GM19328 (cell line): ENCODE results near the gene GOT1.

Experiments
- ATAC-seq: cut with Tn5 transposase; IDR thresholded peaks from one replicate; pipeline ENCODE4 v1.9.1; 2021; ENCODE audit warnings: mild to moderate bottlenecking, moderate library complexity; ENCODE audit not compliant: unreplicated experiment

Gene GOT1

DNA sequence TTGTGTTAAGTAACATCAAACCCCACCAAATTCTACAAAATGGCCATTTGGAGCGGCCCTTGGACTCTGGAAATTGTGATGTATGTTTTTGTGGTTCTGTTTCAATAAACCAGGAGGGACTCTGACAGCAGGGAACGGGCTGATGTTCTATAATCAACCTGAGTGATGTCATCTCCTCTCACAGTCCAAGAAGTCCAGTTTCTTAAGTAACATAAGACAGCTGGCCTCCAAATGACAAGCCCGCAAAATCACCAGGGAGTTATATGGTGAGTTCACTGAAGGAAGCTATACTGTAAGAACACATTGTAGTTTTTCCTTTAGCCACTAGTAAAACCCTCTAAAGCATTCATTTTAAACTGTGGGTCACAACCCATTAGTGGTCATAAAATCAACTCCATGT, 34.0 kb downstream of the GOT1 start:
- no peak for ATAC-seq

GRCh38 chr10:99395750-99396445, 34.5 kb downstream of the GOT1 start:
- ATAC-seq, result no peak

- no peak for ATAC-seq
Observed at GRCh38 chr10:99394761-99395386, 35.5 kb downstream of the GOT1 start.

DNA sequence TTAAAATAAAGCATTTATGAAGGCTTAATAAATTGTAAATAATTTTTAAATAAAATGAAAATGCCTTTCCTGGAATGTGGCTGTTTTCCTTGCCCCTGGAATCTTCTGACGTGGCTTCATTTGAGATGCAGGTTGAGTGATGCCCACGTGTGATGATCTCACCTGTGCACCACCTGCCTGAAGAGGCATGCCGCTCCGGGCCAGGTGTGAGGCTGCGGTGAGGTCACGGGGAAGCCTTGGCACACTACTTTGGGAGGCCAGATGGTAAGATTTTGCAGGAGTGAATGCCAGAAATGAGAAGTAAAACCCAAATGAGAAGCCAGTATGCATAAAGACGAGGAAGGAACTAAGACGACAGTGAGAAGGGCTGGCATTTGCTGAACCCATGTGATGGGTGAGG, 36.2 kb downstream of the GOT1 start:
- no peak for ATAC-seq

GRCh38 chr10:99393683-99394082, 36.7 kb downstream of the GOT1 start:
- no peak for ATAC-seq

- no peak for ATAC-seq
Observed at GRCh38 chr10:99393036-99393435, 37.4 kb downstream of the GOT1 start.

DNA sequence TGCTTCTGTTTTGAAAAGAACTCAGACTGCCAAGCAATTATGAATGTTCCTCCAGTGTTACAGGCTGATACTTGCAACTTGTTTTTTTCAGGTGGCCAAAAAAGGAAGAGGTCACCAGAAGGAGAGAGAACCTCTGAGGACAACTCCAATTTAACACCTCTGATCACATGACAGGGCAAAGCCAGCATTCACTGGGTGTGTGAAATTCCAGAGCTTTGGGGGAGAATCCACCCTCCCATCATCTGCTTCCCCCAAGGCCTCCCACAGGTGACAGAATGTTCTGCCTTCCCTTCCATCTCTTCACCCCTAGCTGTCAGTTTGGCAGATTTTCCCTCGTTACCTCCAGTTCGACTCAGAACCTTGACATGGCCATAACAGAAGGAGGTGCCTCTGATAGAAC, 39.1 kb downstream of the GOT1 start:
- ATAC-seq, result no peak

DNA sequence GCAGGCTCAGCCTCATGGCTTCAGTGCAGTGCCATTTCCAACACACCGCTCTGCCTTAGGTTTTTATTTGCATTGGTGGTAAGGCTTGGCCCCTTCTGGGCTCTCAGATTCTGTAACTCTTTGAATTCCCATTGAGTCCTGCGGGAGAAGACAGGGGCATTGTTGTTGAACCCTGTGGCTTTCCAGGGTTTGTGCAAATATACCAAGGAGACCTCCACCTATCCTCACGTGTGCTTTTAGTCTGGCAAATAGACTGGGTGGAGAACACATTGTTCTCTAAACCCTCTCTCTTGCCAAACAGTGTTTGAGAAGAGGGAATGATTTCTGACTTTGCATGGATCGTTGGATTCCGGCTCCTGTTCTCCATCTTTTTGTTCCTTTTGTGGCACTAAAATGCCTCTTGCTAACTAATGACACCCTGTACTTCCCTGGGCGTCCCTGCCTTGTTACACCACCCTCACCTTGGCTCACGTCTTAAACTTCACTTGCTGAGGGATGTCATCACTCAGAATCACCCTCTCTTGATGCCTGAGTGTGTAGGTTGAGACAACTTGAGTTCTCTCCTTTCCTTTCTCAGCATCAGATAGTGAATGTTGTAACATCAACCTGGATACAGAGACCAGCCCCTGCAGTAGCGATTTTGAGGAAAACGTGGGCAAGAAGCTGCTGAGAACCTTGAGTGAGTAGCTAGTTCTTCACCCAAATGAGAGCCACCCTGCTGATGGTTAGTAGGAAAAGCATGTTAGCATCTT, 40.5 kb downstream of the GOT1 start:
- ATAC-seq, result no peak

DNA sequence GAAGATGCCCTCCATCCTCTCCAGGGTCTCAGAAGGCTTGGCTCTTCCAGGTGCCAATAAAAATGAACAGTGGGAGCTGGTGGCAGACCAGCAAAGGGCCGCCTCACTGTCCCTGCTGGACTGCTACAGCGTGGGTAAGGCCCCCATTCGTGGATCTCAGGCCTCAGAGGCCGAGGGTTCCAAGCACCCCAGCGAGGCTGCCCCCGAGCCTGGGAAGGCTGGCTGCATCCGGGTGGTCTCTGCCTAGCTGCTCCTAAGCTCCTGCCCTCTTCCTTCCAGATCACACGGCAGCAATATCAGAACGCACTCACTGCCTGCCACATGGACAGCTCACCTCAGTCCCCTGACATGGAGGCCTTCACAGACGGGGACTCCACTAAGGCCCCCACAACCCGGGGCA, 42.9 kb downstream of the GOT1 start:
- ATAC-seq, result no peak

DNA sequence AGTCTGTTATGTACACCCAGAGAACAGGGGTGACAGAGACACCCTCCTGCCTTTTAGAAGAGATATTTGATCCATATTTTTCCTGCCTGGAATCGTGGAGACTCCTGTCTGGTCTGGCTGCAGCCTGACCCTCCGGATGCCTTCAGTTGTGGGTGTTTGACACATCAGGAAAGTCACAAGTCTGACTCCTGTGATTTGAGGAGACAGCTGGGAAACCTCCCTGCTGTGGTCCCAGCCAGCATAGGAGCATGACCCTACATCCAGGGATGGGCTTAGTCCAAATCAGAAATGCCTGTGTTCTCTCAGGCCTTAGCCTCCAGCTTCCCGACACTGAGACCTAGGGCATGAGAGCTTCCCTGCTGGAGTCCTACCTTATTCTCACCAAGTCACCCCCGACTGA, 43.4 kb downstream of the GOT1 start:
- ATAC-seq, result no peak

DNA sequence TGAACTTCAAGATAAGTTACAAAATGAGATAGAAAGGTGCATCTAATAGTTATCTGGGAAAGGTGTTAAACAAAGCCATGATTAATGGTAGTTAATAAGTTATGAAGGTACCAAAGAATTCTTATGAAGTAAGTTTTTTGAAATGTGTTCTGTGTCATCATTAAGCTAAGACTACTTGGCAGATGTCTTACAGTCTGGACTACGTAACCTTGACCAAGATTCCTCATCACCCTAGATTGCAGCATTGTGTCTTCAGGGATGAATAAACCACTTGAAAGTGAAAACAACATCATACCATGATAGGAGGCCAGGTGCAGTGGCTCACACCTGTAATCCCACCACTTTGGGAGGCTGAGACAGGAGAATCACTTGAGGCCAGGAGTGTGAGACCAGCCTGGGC, 48.2 kb downstream of the GOT1 start:
- no peak for ATAC-seq

GRCh38 chr10:99375426-99375825, 55.0 kb downstream of the GOT1 start:
- no peak for ATAC-seq

- no peak for ATAC-seq
Observed at GRCh38 chr10:99374972-99375371, 55.5 kb downstream of the GOT1 start.

DNA sequence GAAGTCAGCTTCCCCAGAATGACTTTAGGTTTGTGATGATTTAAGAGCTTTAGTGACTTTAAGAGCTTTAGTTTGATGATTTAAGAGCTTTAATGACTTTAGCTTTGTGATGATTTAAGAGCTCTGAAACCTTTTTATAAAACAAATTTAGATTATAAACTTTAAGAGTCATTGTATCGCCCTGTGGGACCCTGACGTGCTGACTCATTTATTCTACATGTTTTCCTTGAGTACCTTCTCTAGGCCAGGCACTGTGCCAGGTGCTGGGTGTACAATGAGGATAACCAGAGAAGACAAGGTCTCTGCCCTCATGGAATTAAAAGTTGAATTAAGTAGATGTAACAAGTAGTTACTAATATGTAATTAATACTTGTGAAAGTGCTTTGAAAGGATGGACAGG, 55.9 kb downstream of the GOT1 start:
- ATAC-seq, result no peak

DNA sequence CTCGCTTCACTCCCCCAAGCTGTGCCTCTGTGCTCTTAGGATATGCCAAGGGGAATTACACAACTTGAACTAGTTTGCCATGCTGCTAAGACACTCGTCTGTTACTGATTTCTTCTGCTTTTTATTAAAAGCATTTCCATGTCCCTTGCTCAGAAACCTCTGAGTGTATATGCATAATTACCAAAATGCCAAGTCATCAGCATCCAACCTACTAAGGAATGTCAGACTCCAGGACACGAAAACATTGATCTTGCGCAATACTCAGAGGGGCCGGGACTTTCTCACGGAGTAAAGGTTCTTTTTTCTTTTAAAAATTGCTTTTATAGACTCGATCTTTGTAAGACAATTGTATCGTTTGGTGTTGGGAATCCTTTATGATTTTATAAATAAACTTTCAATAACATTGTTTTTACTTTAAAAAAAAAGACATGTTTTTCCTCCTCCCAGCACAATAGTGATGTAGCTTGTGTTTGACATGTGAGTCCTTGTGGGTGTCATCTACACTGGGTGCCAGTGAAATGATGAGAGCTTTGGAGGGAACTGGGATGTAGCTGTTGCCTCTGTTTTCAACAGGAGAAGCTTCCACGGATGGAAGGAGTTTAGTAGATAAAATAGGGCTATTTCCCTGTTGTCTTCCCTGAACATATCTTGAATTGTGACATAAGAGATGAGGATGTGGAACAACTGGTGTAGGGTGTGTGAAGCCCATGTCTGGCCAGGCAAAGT, 57.7 kb downstream of the GOT1 start:
- ATAC-seq, result no peak

- ATAC-seq, result peak; percentile 81
Observed at GRCh38 chr10:99370993-99371392, 59.4 kb downstream of the GOT1 start.

DNA sequence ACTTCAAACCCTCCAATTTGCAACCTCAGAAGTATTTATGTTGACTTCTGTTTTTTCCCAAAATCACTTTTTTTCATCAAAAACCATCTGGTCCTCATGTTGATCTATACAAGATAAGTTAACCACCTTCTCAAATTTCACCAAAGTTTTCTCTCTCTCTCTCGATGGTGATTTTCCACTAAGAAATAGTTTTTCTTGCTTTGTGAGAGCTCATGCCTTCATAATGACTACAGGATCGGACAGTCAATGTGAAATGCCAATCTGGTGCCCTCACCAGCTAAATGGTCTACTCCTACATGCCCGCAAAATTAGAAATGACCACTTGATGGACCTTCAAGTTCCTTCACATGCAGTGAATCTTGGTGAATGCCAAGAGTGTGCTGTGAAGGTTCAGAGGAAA, 60.9 kb downstream of the GOT1 start:
- no peak for ATAC-seq

DNA sequence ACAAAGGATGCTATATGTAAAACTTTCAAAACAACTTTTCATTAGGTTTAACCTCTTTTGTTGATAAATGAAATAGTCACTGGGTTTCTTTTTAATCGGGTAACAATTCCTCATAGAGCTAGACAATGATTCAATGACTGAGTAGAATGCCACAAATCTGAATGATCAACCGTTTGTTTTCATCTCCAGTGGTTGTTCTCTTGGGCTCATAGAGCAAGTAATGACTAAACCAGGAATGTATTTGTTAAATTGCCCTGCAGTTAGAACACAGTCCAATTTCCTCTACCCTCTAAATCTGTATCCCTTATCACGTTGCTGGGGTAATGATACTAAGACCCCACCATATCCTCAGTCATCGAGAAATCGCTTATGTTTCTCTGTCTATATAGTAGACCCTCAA, 61.3 kb downstream of the GOT1 start:
- ATAC-seq, result no peak

- ATAC-seq, result no peak
Observed at GRCh38 chr10:99368646-99369045, 61.8 kb downstream of the GOT1 start.

DNA sequence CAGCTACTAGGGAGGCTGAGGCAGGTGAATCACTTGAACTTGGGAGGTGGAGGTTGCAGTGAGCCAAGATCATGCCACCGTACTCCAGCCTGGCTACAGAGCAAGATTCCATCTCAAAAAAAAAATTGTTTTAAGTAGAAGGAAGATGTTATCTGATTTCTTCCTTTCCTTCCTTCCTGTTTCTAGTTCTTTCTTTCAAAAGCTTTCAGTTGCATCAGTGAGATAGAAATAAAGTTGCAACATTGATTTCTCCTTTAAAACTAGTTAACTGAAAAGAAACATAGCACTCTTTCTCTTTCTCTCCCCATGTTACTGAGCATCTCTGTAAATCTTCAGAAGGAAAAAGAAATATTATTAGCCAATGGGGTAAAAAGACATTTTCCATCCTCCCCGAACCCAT, 63.8 kb downstream of the GOT1 start:
- ATAC-seq, result no peak

GRCh38 chr10:99365736-99366135, 64.7 kb downstream of the GOT1 start:
- no peak for ATAC-seq

GRCh38 chr10:99365311-99365710, 65.1 kb downstream of the GOT1 start:
- no peak for ATAC-seq
